NCI-H2081 (cell line): Measurements from ENCODE around the gene ERBB4.
A peak's percentile ranks its signal among the peaks of the same experiment; 100 is the strongest.

Source experiments
- DNase-seq, 2 experiments: peaks; one replicate each; lab custom pipeline; 2025; lab: John Stamatoyannopoulos, UW

Gene ERBB4

GRCh38 chr2:212083492-212083891 is 455.1 kb downstream of the ERBB4 start:
- no peak for DNase-seq

GRCh38 chr2:212078103-212078502 is 460.5 kb downstream of the ERBB4 start:
- DNase-seq, result no peak

GRCh38 chr2:212076456-212076855 is 462.1 kb downstream of the ERBB4 start:
- DNase-seq, result no peak

- peak in 1 of 2 experiments; percentile 33 for DNase-seq
Measured at GRCh38 chr2:212073360-212073759, 465.2 kb downstream of the ERBB4 start.

GRCh38 chr2:212066546-212066945 is 472.1 kb downstream of the ERBB4 start:
- DNase-seq, result no peak

- no peak for DNase-seq
Measured at GRCh38 chr2:212064318-212064717, 474.3 kb downstream of the ERBB4 start.

GRCh38 chr2:212052412-212053159 is 486.0 kb downstream of the ERBB4 start:
- DNase-seq, result no peak

- DNase-seq, result peak in 1 of 2 experiments; percentile 35
Measured at GRCh38 chr2:212050871-212051270, 487.7 kb downstream of the ERBB4 start.

GRCh38 chr2:212042562-212042961 is 496.0 kb downstream of the ERBB4 start:
- no peak for DNase-seq

GRCh38 chr2:212037062-212037461 is 501.5 kb downstream of the ERBB4 start:
- no peak for DNase-seq

GRCh38 chr2:212034841-212035585 is 503.6 kb downstream of the ERBB4 start:
- DNase-seq, result no peak

- DNase-seq, result no peak
Measured at GRCh38 chr2:212033888-212034287, 504.7 kb downstream of the ERBB4 start.

- DNase-seq, result no peak
Measured at GRCh38 chr2:212032536-212033219, 505.9 kb downstream of the ERBB4 start.

GRCh38 chr2:212032032-212032431 is 506.6 kb downstream of the ERBB4 start:
- no peak for DNase-seq

- no peak for DNase-seq
Measured at GRCh38 chr2:212030709-212031108, 507.9 kb downstream of the ERBB4 start.

- no peak for DNase-seq
Measured at GRCh38 chr2:212028798-212029394, 509.7 kb downstream of the ERBB4 start.

GRCh38 chr2:212027681-212028628 is 510.6 kb downstream of the ERBB4 start:
- no peak for DNase-seq

GRCh38 chr2:212024040-212024439 is 514.6 kb downstream of the ERBB4 start:
- no peak for DNase-seq

- DNase-seq, result no peak
Measured at GRCh38 chr2:212022966-212023365, 515.6 kb downstream of the ERBB4 start.

GRCh38 chr2:212021947-212022346 is 516.7 kb downstream of the ERBB4 start:
- DNase-seq, result no peak

- DNase-seq, result no peak
Measured at GRCh38 chr2:212015588-212015987, 523.0 kb downstream of the ERBB4 start.
